Stimulated activated CD8-positive, alpha-beta memory T cell treated with anti-CD3 and anti-CD28 coated beads, Interleukin-7, amount 100 ng/mL, for 24 hours (primary cell): ENCODE measurements around the gene C6orf62.
"Not testable (repeated sequence)": the region's sequence is repeated elsewhere in the genome, so short reads cannot be mapped to it uniquely, and the experiment has no call there.

Experiments
- DNase-seq: peaks from one replicate; pipeline ENCODE4 v3.0.0-alpha.2; 2020; ENCODE audit warnings: low read depth

Gene C6orf62

GRCh38 chr6:24666641-24667377 is 52.1 kb downstream of the C6orf62 start, which contains the start of the genes ACOT13 and TDP2:
ACOT13 (plus strand) TSS chr6:24667077; CDS start chr6:24667264, 187 bp downstream.
TDP2 (minus strand) TSS chr6:24666899; CDS start chr6:24666862, 37 bp downstream.
- peak; percentile 88 for DNase-seq

GRCh38 chr6:24666097-24666640 is 52.8 kb downstream of the C6orf62 start:
- peak; percentile 11 for DNase-seq

GRCh38 chr6:24664046-24664987 is 54.6 kb downstream of the C6orf62 start:
- no peak for DNase-seq

- DNase-seq, result no peak
Observed at GRCh38 chr6:24663189-24663588, 55.8 kb downstream of the C6orf62 start.

GRCh38 chr6:24662236-24662635 is 56.7 kb downstream of the C6orf62 start:
- DNase-seq, result no peak

GRCh38 chr6:24661759-24662158 is 57.2 kb downstream of the C6orf62 start:
- not testable (repeated sequence) for DNase-seq

GRCh38 chr6:24660105-24660504 is 58.8 kb downstream of the C6orf62 start:
- DNase-seq, result no peak

GRCh38 chr6:24659561-24659960 is 59.4 kb downstream of the C6orf62 start:
- DNase-seq, result no peak

- DNase-seq, result no peak
Observed at GRCh38 chr6:24658573-24659560, 60.1 kb downstream of the C6orf62 start.

GRCh38 chr6:24655215-24655614 is 63.7 kb downstream of the C6orf62 start:
- DNase-seq, result no peak
